Osteocyte (in vitro differentiated cells): ENCODE results near the gene FFAR3. TPM values are rescaled to one million over a fixed set of nuclear protein-coding genes. Genes with fewer than 3 reads are reported as not detected.

Source experiments
- DNase-seq: peaks from one replicate; pipeline ENCODE4 v3.0.0; 2021; ENCODE audit warnings: mixed read lengths; ENCODE audit not compliant: unreplicated experiment; ENCODE audit errors: extremely low spot score
- H3K27ac Mint-ChIP-seq: one replicate; pipeline ENCODE4 v1.8.0; 2021; ENCODE audit warnings: mild to moderate bottlenecking, mixed read lengths; ENCODE audit not compliant: unreplicated experiment
- H3K27me3 Mint-ChIP-seq: one replicate; pipeline ENCODE4 v1.8.0; 2021; ENCODE audit warnings: mixed read lengths; ENCODE audit not compliant: unreplicated experiment
- H3K36me3 Mint-ChIP-seq: one replicate; pipeline ENCODE4 v1.8.0; 2021; ENCODE audit warnings: mixed read lengths; ENCODE audit not compliant: unreplicated experiment
- H3K4me1 Mint-ChIP-seq: one replicate; pipeline ENCODE4 v1.8.0; 2021; ENCODE audit warnings: mixed read lengths; ENCODE audit not compliant: unreplicated experiment
- H3K4me3 Mint-ChIP-seq: one replicate; pipeline ENCODE4 v1.8.0; 2021; ENCODE audit warnings: mild to moderate bottlenecking, moderate library complexity, mixed read lengths; ENCODE audit not compliant: unreplicated experiment
- H3K9me3 Mint-ChIP-seq: one replicate; pipeline ENCODE4 v1.8.0; 2021; ENCODE audit warnings: mixed read lengths; ENCODE audit not compliant: unreplicated experiment
- long read RNA-seq: library from polyadenylated mRNA; unstranded; transcript quantifications from one replicate; pipeline ENCODE4 v2.0.0, GENCODE V29; 2021
- total RNA-seq: library from RNA; stranded (reverse); gene quantifications from 2 replicates; pipeline ENCODE4 v1.2.1, GENCODE V29; 2021
- TF ChIP-seq, protein P1 (sequence below): fragments of 200-600 bp; sonication (generic); IDR thresholded peaks from 2 replicates; pipeline ENCODE4 v1.5.0; 2021; ENCODE audit warnings: antibody characterized with exemption, mild to moderate bottlenecking, moderate library complexity

Gene FFAR3, protein sequence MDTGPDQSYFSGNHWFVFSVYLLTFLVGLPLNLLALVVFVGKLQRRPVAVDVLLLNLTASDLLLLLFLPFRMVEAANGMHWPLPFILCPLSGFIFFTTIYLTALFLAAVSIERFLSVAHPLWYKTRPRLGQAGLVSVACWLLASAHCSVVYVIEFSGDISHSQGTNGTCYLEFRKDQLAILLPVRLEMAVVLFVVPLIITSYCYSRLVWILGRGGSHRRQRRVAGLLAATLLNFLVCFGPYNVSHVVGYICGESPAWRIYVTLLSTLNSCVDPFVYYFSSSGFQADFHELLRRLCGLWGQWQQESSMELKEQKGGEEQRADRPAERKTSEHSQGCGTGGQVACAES
- not detected in 2 replicates for total RNA-seq
- long read RNA-seq = 0 reads

DNA sequence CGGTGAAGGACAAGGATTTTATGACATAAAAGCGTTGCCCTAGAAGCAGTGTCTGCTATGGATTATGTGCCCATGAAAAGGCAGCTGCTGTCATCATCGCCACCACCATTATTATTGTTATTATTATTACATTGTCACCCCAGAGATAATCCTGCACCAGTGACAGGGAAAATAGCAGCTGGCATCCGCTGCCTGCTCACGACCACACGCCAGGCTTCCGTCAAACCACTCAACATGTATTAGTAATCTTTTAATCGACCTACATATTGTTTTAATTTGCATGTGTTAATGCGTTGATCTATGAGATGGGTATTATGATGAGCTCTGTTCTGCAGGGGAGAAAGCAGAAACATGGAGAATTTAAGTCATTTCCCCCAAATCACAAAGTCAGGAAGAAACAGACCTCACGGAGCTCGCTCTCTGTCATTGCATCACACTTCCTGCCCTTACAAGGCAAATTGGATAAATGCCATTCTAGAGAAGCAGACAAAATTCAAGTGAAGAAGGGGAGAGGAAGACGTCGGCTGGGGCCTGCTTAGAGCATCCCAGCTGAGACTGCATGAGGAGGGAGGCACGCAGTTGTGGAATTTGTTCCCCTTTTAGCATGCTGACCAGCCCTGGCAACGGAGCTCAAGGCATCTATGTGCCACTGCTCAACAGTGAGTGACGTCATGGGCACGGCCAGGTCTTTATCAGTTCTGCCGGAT, at the start of gene FFAR3:
Gene FFAR3, plus strand, starts transcription at position 594 of the 707 bp plus-strand sequence. CDS start 431 bp downstream, outside the sequence.
- peaks cover 8% of the 10 kb centered on the region for H3K27me3 Mint-ChIP-seq
- H3K4me3 Mint-ChIP-seq = no peak within 1 kb of the TSS
- no peaks in the 10 kb centered on the region for H3K4me1 Mint-ChIP-seq
- H3K27ac Mint-ChIP-seq = no peak within 1 kb of the TSS
- H3K9me3 Mint-ChIP-seq = no peaks in the 10 kb centered on the region
- no peaks in the 10 kb centered on the region for H3K36me3 Mint-ChIP-seq
- no peak for DNase-seq
- TF ChIP-seq, protein P1, sequence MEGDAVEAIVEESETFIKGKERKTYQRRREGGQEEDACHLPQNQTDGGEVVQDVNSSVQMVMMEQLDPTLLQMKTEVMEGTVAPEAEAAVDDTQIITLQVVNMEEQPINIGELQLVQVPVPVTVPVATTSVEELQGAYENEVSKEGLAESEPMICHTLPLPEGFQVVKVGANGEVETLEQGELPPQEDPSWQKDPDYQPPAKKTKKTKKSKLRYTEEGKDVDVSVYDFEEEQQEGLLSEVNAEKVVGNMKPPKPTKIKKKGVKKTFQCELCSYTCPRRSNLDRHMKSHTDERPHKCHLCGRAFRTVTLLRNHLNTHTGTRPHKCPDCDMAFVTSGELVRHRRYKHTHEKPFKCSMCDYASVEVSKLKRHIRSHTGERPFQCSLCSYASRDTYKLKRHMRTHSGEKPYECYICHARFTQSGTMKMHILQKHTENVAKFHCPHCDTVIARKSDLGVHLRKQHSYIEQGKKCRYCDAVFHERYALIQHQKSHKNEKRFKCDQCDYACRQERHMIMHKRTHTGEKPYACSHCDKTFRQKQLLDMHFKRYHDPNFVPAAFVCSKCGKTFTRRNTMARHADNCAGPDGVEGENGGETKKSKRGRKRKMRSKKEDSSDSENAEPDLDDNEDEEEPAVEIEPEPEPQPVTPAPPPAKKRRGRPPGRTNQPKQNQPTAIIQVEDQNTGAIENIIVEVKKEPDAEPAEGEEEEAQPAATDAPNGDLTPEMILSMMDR = no peak

DNA sequence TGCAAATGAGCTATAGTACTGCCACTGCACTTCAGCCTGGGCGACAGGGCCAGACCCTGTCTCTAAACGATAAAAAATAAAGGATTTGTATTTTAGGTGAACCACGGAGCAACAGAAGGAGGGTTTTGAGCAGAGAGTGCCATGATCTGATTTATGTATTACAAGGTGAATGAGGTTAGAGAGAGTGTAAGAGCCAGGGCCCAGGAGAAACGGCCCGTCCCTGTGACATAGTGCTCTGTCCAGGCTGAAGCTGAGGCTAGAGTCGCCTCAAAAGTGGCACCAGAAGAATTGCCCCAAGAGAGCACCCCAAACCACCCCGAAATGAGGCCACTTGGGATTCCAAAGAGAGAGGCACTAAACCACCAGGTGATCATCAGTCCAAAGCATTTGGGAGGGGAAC, 49.4 kb upstream of the FFAR3 start:
- peaks cover 4% of the 10 kb centered on the region for H3K27me3 Mint-ChIP-seq
- DNase-seq = no peak

DNA sequence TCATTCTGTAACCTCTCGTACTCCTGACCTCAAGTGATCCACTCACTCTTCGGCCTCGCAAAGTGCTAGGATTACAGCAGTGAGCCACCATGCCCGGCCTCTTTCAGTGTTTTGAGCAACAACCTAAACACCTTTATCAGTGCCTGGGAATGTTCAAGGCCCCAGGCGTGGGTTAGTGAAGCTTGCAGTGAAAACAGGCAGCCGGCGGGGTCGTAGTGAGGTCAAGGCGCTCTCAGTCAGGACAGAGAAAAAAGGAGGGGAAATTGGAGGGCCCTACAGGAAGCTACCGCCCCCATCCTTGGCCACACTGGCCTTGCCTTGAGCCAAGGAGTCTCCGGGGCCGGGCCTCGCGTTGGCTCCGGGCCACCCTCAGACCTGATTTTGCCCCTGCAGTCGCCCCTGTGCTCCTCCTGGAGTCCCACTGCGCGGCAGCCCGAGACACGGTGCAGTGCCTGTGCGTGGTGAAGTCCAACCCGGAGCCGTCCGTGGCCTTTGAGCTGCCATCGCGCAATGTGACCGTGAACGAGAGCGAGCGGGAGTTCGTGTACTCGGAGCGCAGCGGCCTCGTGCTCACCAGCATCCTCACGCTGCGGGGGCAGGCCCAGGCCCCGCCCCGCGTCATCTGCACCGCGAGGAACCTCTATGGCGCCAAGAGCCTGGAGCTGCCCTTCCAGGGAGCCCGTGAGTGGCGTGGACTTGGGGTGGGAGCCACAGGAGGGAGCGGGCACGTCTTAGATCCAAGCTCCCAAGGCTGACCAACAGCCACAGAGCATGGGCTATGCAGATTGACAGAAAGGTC, 48.6 kb upstream of the FFAR3 start:
- Mint-ChIP-seq H3K36me3 (no peaks in the 10 kb centered on the region), H3K9me3 (no peaks in the 10 kb centered on the region), H3K27ac (no peak overlapping the region), H3K4me1 (peaks cover 1% of the 10 kb centered on the region), H3K27me3 (peaks cover 4% of the 10 kb centered on the region), H3K4me3 (no peak overlapping the region)
- no peak for DNase-seq
- TF ChIP-seq, protein P1 = no peak

More for the DNA sequence above, 49.4 kb upstream of the FFAR3 start:
- H3K4me1 Mint-ChIP-seq = peaks cover 1% of the 10 kb centered on the region
- no peaks in the 10 kb centered on the region for H3K9me3 Mint-ChIP-seq
- no peak overlapping the region for H3K4me3 Mint-ChIP-seq
- TF ChIP-seq, protein P1 = no peak
- H3K27ac Mint-ChIP-seq = no peak overlapping the region
- H3K36me3 Mint-ChIP-seq = no peaks in the 10 kb centered on the region

DNA sequence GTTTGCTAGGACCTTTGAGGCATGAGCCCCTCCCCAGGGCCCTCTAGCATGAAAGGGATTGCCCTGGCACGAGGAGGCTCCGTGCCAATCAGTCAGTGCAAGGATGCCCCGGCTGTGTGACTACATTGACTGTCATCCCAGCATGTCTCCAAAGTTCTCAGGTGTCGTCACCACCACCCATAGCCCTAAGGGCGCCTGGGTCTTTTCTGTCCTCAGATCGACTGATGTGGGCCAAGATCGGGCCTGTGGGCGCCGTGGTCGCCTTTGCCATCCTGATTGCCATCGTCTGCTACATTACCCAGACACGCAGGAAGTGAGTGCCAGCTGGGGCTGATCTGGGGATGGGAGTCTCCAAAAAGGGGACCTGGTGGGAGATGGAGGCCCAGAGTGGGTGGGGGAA, 47.9 kb upstream of the FFAR3 start:
- H3K4me3 Mint-ChIP-seq = no peak overlapping the region
- no peak for DNase-seq
- TF ChIP-seq, protein P1 = no peak
- H3K36me3 Mint-ChIP-seq = no peaks in the 10 kb centered on the region
- peaks cover 1% of the 10 kb centered on the region for H3K4me1 Mint-ChIP-seq
- no peak overlapping the region for H3K27ac Mint-ChIP-seq
- H3K9me3 Mint-ChIP-seq = no peaks in the 10 kb centered on the region
- H3K27me3 Mint-ChIP-seq = peaks cover 4% of the 10 kb centered on the region
